Glomerular visceral epithelial cell (primary cell): Measurements from ENCODE around the gene AGAP2.

ENCODE experiments used
- DNase-seq: peaks from one replicate; pipeline ENCODE4 v3.0.0-alpha.2; 2016; ENCODE audit errors: extremely low spot score

The AGAP2 gene

DNA sequence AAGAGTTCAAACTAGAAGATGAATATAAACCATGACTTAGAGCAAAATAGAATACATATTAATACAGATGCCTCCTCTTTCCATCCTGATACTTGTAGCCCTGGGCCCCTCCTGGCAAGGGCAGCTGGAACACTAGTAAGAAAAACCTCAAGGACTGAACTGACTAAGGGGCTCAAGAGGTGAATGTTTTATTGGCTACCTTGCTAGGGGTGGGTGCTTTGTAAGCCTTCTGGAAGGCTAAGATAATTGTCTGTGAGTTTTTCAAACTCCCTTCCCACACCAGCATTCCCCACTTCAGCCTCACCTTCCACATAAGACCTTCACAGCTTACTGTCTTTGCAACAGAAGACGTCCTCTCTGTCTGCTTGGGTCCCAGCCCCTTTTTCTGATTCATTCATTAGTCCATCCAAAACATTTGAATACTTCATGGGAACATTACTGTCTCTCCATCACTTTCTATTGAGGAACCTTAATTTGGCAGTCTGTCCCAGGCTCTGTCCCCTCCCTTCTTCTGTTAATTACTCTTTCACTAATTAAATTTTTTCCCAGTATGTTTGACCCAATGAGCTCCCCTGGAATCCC, 15.3 kb upstream of the AGAP2 start:
- no peak for DNase-seq

DNA sequence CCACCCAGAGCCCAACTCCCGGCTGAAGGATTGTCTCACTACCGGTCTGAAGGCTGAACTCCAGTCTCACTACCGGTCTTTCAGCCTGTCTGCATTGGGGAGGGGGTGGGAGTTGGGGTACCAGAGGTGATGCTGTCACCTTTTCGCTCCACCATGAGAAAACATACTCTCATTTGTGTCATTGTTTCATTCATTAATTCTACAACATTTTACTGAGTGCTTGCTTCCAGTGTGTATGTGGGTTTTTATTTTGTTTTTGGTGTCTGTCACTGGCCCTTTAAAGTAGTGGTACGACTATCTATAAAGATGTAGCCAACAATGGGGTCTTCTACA, 14.1 kb upstream of the AGAP2 start:
- no peak for DNase-seq

DNA sequence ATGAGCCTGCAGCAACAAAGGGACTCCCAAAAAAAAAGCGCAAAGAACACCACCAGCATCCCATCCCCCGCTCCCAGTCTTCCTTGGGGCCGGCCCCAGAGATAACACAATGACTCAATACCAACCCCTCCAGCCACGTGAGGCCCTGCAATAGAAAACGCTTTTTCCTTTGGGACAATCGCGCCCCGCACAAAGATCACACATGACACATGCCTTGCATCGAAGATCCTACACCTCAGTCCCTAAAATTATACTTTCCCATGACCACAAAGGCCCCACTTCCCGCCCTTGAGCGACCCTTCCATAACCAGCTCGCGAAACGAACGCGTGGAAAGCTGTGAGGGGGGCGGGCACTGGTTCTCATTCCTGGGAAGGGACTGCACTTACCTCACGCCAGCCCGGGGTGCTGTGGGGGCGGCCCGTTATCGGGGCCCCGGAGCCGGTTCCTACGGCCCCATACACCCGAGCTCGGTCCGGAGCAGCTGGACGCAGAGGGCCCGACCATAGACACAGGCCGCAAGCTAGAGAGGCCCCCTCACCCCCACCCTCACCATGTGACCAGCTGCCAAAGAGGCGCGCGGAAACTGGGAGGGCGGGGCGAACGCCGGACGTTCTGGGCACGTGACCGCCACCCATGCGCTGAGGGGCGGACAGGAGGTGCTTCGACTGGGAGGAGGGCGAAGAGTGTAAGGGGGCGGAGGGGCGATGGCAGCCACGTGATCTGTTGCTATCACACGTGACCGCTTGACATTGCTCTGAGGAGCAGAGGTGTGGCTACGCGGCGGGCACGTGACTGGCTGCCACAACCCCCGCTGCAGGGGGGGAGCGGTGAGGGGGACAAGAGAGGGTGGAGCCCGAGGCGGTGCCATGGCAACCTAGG, 13.5 kb upstream of the AGAP2 start, which contains the start of gene CDK4:
Gene CDK4 (minus strand): TSS at position 523 of the 880 bp plus-strand sequence. CDS start 593 bp downstream, outside the sequence.
- DNase-seq, result peak; percentile 100

DNA sequence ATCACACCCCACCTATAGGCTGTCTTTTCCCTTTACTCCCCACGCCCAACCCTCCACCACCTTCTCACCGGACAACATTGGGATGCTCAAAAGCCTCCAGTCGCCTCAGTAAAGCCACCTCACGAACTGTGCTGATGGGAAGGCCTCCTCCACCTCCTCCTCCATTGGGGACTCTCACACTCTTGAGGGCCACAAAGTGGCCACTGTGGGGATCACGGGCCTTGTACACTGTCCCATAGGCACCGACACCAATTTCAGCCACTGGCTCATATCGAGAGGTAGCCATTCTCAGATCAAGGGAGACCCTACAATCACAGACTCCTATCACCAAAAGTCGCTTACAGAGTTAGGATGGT, 12.9 kb upstream of the AGAP2 start:
- no peak for DNase-seq

DNA sequence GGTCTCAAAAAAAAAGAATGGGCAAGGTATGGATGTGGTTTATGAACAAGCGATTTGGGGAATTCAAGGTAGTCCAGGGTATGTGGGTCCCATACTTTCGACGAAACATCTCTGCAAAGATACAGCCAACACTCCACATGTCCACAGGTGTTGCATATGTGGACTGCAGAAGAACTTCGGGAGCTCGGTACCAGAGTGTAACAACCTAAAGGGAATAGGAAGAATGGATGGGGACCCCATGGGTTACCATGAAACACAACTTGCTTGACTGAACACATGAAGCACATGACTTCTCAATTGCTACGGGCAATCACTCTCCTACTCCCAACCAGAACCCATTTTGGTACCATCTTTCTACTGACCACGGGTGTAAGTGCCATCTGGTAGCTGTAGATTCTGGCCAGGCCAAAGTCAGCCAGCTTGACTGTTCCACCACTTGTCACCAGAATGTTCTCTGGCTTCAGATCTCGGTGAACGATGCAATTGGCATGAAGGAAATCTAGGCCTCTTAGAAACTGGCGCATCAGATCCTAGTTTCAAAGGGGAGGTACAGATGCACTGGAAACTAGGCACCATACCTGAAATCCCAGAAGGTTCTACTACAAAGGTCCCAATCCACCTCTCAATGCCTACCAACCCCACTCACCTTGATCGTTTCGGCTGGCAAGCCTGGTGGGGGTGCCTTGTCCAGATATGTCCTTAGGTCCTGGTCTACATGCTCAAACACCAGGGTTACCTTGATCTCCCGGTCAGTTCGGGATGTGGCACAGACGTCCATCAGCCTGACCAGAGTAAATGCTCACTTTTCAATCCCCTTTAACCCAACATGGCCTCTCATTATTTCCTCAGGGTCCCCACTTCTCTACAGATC, 12.3 kb upstream of the AGAP2 start:
- DNase-seq, result no peak

DNA sequence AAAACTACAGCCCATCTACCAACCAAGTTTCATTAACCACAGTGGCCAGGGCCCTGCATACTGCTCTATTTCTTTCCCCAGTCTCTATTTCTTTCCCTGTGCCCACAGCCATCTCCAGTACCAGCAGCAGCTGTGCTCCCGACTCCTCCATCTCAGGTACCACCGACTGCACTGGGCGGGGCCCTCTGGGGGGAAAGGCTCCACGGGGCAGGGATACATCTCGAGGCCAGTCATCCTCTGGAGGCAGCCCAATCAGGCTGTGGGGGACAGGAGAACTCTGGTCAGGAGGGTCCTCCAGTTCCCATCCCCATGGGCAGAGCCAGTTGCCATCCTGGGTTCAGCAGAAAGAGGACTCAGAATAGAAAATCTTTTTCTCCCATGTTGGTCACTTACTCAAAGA, 10.5 kb upstream of the AGAP2 start:
- no peak for DNase-seq

DNA sequence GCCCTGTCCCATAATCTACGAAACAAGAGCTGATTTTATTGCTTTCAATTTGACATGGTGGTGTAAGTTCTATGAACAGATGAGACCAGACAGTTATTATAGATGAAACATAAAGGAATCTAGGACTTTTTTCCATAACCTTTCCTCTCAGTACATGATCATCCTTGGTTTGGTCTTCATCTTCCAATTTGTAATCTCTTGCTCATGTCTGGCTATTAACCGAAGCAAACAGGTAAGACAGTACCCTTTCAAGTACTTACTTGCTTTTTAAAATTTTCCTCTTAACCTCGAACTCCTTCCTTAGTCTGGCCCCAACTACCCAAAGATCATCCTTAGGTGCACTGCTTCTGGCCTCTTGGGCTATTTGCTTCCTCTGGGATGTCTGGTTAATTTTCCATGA, 7.5 kb upstream of the AGAP2 start:
- DNase-seq, result no peak

DNA sequence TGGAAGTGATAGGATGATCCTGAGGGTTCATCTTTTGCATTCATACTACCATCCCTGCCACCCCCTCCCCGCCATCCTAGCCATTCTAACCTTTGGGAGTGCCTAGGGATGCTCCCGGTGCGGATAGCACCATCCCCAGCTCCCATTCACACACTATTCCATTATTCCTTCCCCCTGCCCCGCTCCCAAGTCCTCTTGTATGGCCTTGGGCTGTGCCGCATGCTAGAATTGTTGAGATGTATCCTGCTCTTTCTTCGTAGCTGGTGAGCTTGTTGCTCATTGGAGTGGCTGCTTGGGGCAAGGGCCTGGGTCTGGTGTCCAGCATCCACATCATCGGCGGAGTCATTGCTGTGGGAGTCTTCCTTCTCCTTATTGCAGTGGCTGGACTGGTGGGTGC, 6.9 kb upstream of the AGAP2 start:
- DNase-seq, result no peak

DNA sequence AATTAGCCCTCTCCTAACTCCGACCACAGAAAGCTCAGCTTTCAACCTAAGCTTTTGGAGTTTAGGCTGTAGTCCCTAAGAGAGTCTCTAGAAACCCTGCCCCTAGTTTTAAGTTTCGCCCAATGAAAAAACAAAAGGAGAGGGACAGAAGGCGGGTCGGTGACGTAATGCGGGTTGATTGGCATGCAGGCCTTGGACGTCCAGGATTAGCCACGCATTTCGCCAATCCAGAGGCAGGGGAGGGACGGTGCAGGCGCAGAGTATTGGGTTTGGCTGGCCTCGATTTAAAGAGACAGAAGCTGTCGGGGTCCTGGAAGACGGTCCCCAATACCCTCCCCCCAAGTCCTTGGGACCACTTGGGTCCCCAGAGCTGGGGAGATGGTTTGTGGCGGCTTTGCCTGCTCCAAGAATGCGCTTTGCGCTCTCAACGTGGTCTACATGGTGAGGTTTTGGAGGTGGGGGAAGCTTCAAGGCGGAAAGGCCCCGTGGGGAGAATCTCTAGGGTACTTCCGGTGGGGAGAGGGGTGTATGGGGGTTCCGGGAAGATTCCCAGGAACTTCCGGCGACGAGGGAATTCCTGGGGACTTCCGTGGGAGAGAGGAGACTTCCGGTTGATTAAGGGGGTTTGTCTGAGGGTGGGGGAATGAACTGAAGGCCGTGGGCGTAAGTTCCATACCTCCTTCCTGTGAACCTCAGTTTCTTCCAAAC, 6.4 kb upstream of the AGAP2 start, which contains the start of gene TSPAN31:
Gene TSPAN31 (plus strand): TSS at position 263 of the 708 bp plus-strand sequence. CDS start 116 bp downstream, at position 379.
- DNase-seq, result peak; percentile 96

DNA sequence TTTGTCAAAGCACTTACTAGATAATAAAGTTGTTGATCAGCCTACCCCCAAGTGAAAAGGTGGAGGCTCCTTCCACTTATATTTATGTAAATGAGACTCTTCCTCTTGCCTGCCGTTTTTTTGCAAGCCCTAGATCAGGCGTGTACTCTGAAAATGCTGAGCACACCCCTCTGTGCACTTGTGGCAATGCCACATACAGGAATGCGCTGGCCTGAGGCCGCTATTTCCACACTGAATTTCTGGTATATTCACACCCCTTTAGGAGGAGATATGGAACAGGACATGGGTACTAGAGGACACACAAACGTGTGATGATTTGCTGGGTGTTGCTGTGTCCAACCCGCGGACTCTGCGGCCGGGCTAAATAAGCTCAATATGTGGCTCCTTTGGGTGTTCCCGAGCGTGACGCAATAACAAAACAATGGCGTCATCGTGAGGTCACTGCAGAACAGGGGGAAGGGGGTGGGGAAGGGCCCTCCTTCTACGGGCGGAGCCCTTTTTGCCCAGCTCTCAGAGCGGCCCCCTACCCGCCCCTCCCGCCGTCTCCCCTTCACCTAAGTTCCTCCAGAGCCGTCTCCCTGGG, 5.7 kb upstream of the AGAP2 start:
- no peak for DNase-seq

DNA sequence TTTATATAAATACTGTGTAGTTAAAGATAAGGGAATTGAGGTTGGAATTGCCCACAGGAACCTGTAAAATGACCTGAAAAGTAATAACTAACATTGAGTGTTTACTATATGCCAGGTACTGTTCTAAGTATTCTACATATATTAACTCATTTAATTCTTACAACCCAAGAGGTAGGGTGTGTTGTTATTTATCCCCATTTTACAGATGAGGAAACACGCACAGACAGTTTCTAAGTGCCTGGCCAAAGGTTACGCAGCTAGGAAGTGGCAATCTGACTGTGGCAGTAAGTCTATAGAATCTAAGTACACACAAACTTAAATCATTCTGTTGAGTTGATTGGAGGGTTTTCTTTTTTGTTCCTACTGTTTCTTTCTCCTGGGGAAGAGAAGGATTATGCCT, 5.2 kb upstream of the AGAP2 start:
- DNase-seq, result no peak

DNA sequence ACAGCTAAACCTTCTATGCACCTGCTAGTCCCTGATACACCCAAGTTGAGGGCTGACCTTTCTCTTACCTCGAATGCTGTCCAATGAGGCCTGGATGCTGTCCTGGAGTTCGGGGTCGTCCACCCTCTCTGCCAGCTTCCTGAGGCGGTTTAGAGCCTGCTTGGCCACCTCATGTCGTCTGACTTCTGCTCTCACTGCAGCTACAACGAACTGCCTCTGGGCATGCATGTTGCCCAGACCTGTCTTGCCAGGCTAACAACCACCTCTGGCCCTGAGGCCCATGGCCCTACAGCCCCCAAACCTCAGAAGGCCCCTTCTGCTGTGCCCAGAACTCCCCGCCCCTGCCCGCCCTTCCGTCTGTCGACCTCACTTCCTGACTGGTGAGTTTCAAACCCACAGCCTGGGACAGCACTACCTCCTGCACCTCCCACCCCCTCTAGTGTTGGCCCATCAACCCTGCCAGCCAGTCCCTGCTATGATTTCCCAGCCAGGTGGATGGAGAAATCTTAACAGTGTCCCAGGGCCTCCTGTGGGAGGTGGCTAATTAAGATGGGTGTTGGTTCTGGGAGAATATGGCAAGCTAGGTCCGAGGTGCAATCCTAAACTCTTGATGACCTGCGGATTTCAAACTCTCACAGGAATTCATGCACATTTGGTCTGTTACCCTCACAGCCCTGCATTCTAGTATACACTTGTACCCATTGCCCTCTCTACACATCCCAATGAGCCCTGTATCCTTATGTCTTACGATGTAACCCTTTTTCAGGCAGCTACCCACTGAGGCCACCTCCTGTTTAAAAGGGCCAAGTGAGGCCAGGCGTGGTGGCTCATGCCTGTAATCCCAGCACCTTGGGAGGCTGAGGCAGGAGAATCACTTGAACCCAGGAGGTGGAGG, 3.5 kb upstream of the AGAP2 start:
- DNase-seq, result no peak

DNA sequence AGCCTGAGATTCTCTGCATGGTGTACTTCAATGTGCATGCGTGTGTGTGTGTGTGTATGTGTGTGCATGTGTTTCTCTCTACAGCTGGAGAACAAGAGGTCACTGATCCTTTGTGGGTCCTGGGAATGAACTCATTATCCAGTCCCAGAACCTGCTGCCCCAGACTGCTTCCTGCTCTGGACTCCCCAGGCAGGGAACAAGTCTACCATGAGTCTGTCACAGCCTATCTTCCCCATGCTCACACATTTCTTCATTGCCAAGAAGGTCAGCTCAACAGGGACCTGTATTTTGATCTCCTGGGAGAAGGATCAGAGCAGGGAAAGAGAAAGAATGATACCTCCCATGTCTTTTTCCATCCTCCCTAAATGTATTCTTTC, 2.9 kb upstream of the AGAP2 start:
- no peak for DNase-seq

DNA sequence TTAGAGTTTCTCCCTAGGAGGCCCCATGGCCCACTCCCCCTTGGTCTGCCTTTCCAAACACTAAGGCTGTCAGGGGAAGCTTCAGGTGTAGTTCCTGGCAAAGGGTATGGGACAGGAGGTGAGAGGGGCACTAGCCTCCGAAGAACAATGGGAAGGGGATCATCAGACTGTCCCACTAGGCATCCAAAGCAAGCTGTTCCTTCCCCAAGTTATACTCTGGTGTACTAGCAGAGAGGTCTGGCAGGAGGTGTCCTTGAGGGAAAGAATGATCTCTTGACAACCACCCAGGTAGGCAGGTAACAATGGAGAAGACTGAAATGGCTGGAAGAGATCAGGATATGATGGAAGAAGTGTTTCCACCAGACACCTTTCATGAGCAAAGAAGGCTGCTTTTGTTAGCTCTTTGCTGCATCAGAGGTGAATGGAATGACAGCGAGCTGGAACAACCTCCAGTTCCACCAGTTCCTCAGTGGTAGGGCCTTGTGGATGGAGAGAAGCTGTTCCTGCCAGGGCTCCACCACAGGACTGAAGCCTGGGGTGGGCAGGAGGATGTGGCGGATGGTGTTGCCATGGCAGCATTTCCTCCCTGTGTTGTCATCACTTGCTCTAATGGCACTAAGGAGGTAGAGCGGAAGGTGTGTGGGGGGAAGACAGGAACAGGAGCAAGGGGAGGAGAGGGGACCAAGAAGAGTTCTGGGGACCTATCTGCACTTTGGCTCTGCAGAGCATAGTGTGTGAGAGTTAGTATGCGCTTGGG, 2.3 kb upstream of the AGAP2 start:
- no peak for DNase-seq

DNA sequence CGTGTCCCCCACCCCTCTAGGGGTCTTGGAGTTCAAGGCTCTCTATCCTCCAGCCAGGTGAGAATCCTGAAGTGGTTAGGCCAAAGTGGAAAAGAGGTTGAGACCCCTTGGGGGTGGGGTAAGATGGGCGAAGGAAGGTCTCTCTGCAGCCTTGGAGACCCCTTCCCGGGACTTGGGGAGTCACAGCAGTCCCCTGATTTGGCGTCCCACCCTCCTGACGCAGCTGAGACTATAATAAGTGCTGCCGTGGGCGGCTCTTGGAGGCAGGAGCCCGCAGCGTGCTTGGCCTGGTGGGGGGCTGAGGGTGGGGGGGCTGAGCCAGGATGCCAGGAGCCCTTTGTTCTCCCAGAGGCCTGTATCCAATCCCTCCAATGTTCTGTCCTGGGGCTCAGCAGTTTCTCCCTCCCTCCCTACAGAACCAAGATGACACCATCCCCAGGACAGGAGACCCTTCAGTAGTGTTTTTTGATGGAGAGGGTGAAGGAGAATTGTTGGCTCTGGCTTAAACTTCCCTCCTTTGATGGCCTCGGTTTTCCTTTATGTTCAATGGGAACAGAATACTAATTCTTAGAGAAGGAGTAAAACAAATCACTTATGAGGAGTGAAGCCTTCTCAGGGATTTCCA, 1.5 kb upstream of the AGAP2 start:
- no peak for DNase-seq

DNA sequence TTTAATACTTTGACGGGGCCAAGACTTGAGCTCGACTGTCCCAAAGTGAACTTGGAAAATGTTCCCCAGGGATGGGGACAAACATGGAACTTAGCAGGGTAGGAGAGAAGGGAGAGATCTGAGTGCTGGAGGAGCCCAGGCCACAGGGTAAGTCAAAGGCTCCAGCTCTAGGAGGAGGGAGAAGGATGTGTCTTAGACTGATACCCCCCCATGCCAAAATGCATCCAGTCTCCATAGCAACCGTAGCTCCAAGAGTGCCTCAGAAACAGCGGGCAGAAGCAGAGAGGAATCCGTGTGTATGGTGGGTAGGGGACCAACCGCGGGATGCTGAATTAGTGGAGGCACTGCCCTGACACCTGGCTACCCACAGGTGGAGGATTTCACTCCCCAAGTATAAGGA, 845 bp upstream of the AGAP2 start:
- DNase-seq, result no peak

DNA sequence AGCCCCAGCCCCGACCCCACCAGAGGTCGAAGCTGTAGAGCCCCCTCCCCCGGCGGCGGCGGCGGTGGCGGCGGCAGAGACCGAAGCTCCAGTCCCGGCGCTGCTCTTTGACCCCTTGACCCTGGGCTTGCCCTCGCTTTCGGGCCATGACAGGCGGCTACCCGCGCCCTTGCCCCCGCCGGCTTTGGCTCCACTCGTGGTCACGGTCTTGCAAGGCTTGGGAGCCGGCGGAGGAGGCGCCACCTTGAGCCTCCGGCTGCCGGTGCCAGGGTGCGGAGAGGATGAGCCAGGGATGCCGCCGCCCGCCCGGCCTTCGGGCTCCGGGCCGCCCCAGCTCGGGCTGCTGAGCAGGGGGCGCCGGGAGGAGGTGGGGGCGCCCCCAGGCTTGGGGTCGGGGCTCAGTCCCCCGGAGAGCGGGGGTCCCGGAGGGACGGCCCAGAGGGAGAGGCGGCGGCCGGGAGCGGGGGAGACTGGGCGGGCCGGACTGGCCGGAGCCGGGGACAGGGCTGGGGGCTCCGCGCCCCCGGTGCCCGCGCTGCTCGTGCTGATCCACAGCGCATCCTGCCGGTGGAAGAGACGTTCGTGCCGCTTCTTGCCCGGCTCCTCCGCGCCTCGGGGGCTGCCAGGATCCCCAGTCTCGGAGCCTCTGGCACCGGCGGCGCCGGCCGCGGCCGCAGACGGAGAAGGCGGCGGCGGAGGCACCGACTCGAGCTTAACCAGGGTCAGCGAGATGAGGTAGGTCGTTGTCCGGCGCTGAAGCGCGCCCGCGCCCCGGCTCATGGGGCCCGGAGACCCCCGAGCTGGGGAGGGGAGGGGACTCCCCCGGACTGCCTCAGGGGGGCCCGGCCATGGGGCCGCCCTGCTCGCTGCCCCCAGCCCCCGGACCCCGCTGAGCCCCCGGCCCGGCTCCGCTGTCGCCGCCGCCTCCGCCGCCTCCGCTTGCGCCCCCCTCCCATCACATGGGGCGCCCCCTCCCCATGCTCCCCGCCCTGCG, 778 bp downstream of the AGAP2 start:
- DNase-seq, result no peak
